ENCODE results near the gene PRR33. TPM values are rescaled to one million over a fixed set of nuclear protein-coding genes. Genes with fewer than 3 reads are reported as not detected.
A peak's percentile ranks its signal among the peaks of the same experiment; 100 is the strongest.

The PRR33 gene
- total RNA-seq, 1 donor from 2014 or later, result not detected

- Mint-ChIP-seq H3K27ac (ENCODE audit: unreplicated experiment) (no peak overlapping the region), H3K9me3 (ENCODE audit: unreplicated experiment) (no peaks in the 10 kb centered on the region), H3K4me1 (ENCODE audit: unreplicated experiment) (peaks cover 6% of the 10 kb centered on the region), H3K36me3 (ENCODE audit: low read depth, unreplicated experiment) (peaks cover 12% of the 10 kb centered on the region), H3K4me3 (ENCODE audit: unreplicated experiment) (no peak overlapping the region), H3K27me3 (ENCODE audit: unreplicated experiment) (peaks cover 8% of the 10 kb centered on the region)
- no peak for TF ChIP-seq CTCF (IDR thresholded peaks at IDR 0.05; ENCODE audit: unreplicated experiment)
- no peak for DNase-seq (ENCODE audit: low spot score)
Measured at GRCh38 chr11:1913271-1914060, 21.8 kb upstream of the PRR33 start.

GRCh38 chr11:1912289-1912878 is 20.7 kb upstream of the PRR33 start:
- Mint-ChIP-seq H3K27ac (ENCODE audit: unreplicated experiment) (no peak overlapping the region), H3K4me3 (ENCODE audit: unreplicated experiment) (no peak overlapping the region), H3K9me3 (ENCODE audit: unreplicated experiment) (no peaks in the 10 kb centered on the region), H3K4me1 (ENCODE audit: unreplicated experiment) (peaks cover 11% of the 10 kb centered on the region), H3K27me3 (ENCODE audit: unreplicated experiment) (peaks cover 8% of the 10 kb centered on the region), H3K36me3 (ENCODE audit: low read depth, unreplicated experiment) (peaks cover 12% of the 10 kb centered on the region)
- no peak for TF ChIP-seq CTCF (IDR thresholded peaks at IDR 0.05; ENCODE audit: unreplicated experiment)
- DNase-seq (ENCODE audit: low spot score), result no peak

GRCh38 chr11:1909524-1909923 is 17.8 kb upstream of the PRR33 start:
- Mint-ChIP-seq H3K27me3 (ENCODE audit: unreplicated experiment) (peaks cover 1% of the 10 kb centered on the region), H3K27ac (ENCODE audit: unreplicated experiment) (no peak overlapping the region), H3K9me3 (ENCODE audit: unreplicated experiment) (no peaks in the 10 kb centered on the region), H3K4me1 (ENCODE audit: unreplicated experiment) (peaks cover 18% of the 10 kb centered on the region), H3K4me3 (ENCODE audit: unreplicated experiment) (no peak overlapping the region), H3K36me3 (ENCODE audit: low read depth, unreplicated experiment) (peaks cover 4% of the 10 kb centered on the region)
- DNase-seq (ENCODE audit: low spot score), result no peak
- TF ChIP-seq CTCF (IDR thresholded peaks at IDR 0.05; ENCODE audit: unreplicated experiment), result no peak

GRCh38 chr11:1908618-1909017 is 16.9 kb upstream of the PRR33 start:
- H3K27ac Mint-ChIP-seq (ENCODE audit: unreplicated experiment), result peak overlapping the region; percentile 20
- no peaks in the 10 kb centered on the region for H3K9me3 Mint-ChIP-seq (ENCODE audit: unreplicated experiment)
- H3K4me1 Mint-ChIP-seq (ENCODE audit: unreplicated experiment), result peaks cover 17% of the 10 kb centered on the region
- peaks cover 1% of the 10 kb centered on the region for H3K27me3 Mint-ChIP-seq (ENCODE audit: unreplicated experiment)
- no peak for DNase-seq (ENCODE audit: low spot score)
- H3K4me3 Mint-ChIP-seq (ENCODE audit: unreplicated experiment), result no peak overlapping the region
- no peak for TF ChIP-seq CTCF (IDR thresholded peaks at IDR 0.05; ENCODE audit: unreplicated experiment)
- no peaks in the 10 kb centered on the region for H3K36me3 Mint-ChIP-seq (ENCODE audit: low read depth, unreplicated experiment)

Data from endothelial cell (in vitro differentiated cells).